Measurements from ENCODE around the gene GRP. TPM values are rescaled to one million over a fixed set of nuclear protein-coding genes. Genes with fewer than 3 reads are reported as not detected.

The GRP gene
- polyA plus RNA-seq, 1 donor: 3.4 TPM

GRCh38 chr18:59200787-59201186 is 19.2 kb upstream of the GRP start:
- Histone ChIP-seq H3K4me3 (ENCODE audit: low read length) (no peak overlapping the region), H3K4me1 (ENCODE audit: control insufficient read depth, insufficient read depth, low read length) (no peaks in the 10 kb centered on the region), H3K36me3 (ENCODE audit: control insufficient read depth, insufficient read depth, low read length) (no peaks in the 10 kb centered on the region), H3K27me3 (ENCODE audit: control insufficient read depth, insufficient read depth, low read length) (peaks cover 14% of the 10 kb centered on the region), H3K27ac (ENCODE audit: low read length) (no peak overlapping the region), H3K9me3 (ENCODE audit: control insufficient read depth, low read depth, low read length) (no peaks in the 10 kb centered on the region)
- WGBS (ENCODE audit: insufficient coverage, low lambda C conversion rate): 100% methylated on average over 1 of the region's 3 CpGs
- no peak for DNase-seq

GRCh38 chr18:59202258-59202820 is 17.6 kb upstream of the GRP start:
- H3K4me3 ChIP-seq (ENCODE audit: low read length): no peak overlapping the region
- peaks cover 14% of the 10 kb centered on the region for H3K27me3 ChIP-seq (ENCODE audit: control insufficient read depth, insufficient read depth, low read length)
- H3K27ac ChIP-seq (ENCODE audit: low read length): no peak overlapping the region
- H3K9me3 ChIP-seq (ENCODE audit: control insufficient read depth, low read depth, low read length): no peaks in the 10 kb centered on the region
- H3K4me1 ChIP-seq (ENCODE audit: control insufficient read depth, insufficient read depth, low read length): no peaks in the 10 kb centered on the region
- no peaks in the 10 kb centered on the region for H3K36me3 ChIP-seq (ENCODE audit: control insufficient read depth, insufficient read depth, low read length)
- DNase-seq: no peak

- Histone ChIP-seq H3K4me1 (ENCODE audit: control insufficient read depth, insufficient read depth, low read length) (no peaks in the 10 kb centered on the region), H3K36me3 (ENCODE audit: control insufficient read depth, insufficient read depth, low read length) (no peaks in the 10 kb centered on the region), H3K27me3 (ENCODE audit: control insufficient read depth, insufficient read depth, low read length) (peaks cover 15% of the 10 kb centered on the region), H3K27ac (ENCODE audit: low read length) (no peak overlapping the region), H3K4me3 (ENCODE audit: low read length) (no peak overlapping the region), H3K9me3 (ENCODE audit: control insufficient read depth, low read depth, low read length) (no peaks in the 10 kb centered on the region)
- no CpG with 5 or more reads among the region's 6 CpGs for WGBS (ENCODE audit: insufficient coverage, low lambda C conversion rate)
- no peak for DNase-seq
Observed at GRCh38 chr18:59207506-59207905, 12.5 kb upstream of the GRP start.

GRCh38 chr18:59208602-59209125 is 11.3 kb upstream of the GRP start:
- Histone ChIP-seq H3K9me3 (ENCODE audit: control insufficient read depth, low read depth, low read length) (no peaks in the 10 kb centered on the region), H3K4me3 (ENCODE audit: low read length) (no peak overlapping the region), H3K36me3 (ENCODE audit: control insufficient read depth, insufficient read depth, low read length) (no peaks in the 10 kb centered on the region), H3K27me3 (ENCODE audit: control insufficient read depth, insufficient read depth, low read length) (peaks cover 12% of the 10 kb centered on the region), H3K4me1 (ENCODE audit: control insufficient read depth, insufficient read depth, low read length) (no peaks in the 10 kb centered on the region), H3K27ac (ENCODE audit: low read length) (no peak overlapping the region)
- WGBS (ENCODE audit: insufficient coverage, low lambda C conversion rate): 40% methylated on average over 2 of the region's 6 CpGs
- no peak for DNase-seq

GRCh38 chr18:59210299-59210698 is 9.7 kb upstream of the GRP start:
- H3K9me3 ChIP-seq (ENCODE audit: control insufficient read depth, low read depth, low read length): no peaks in the 10 kb centered on the region
- H3K36me3 ChIP-seq (ENCODE audit: control insufficient read depth, insufficient read depth, low read length): no peaks in the 10 kb centered on the region
- WGBS (ENCODE audit: insufficient coverage, low lambda C conversion rate): no CpG with 5 or more reads among the region's 4 CpGs
- no peak overlapping the region for H3K4me3 ChIP-seq (ENCODE audit: low read length)
- H3K27ac ChIP-seq (ENCODE audit: low read length): no peak overlapping the region
- no peaks in the 10 kb centered on the region for H3K4me1 ChIP-seq (ENCODE audit: control insufficient read depth, insufficient read depth, low read length)
- H3K27me3 ChIP-seq (ENCODE audit: control insufficient read depth, insufficient read depth, low read length): peaks cover 16% of the 10 kb centered on the region
- DNase-seq: no peak

GRCh38 chr18:59211629-59212028 is 8.3 kb upstream of the GRP start:
- Histone ChIP-seq H3K4me3 (ENCODE audit: low read length) (no peak overlapping the region), H3K4me1 (ENCODE audit: control insufficient read depth, insufficient read depth, low read length) (no peaks in the 10 kb centered on the region), H3K27ac (ENCODE audit: low read length) (no peak overlapping the region), H3K9me3 (ENCODE audit: control insufficient read depth, low read depth, low read length) (no peaks in the 10 kb centered on the region), H3K27me3 (ENCODE audit: control insufficient read depth, insufficient read depth, low read length) (peaks cover 24% of the 10 kb centered on the region), H3K36me3 (ENCODE audit: control insufficient read depth, insufficient read depth, low read length) (no peaks in the 10 kb centered on the region)
- no peak for DNase-seq
- WGBS (ENCODE audit: insufficient coverage, low lambda C conversion rate): 67% methylated on average over 1 of the region's 2 CpGs

GRCh38 chr18:59218018-59218417 is 1.9 kb upstream of the GRP start:
- no peak for DNase-seq
- no CpG with 5 or more reads among the region's 6 CpGs for WGBS (ENCODE audit: insufficient coverage, low lambda C conversion rate)
- Histone ChIP-seq H3K4me3 (ENCODE audit: low read length) (no peak overlapping the region), H3K36me3 (ENCODE audit: control insufficient read depth, insufficient read depth, low read length) (no peaks in the 10 kb centered on the region), H3K9me3 (ENCODE audit: control insufficient read depth, low read depth, low read length) (no peaks in the 10 kb centered on the region), H3K4me1 (ENCODE audit: control insufficient read depth, insufficient read depth, low read length) (no peaks in the 10 kb centered on the region), H3K27me3 (ENCODE audit: control insufficient read depth, insufficient read depth, low read length) (peaks cover 73% of the 10 kb centered on the region), H3K27ac (ENCODE audit: low read length) (no peak overlapping the region)

- H3K9me3 ChIP-seq (ENCODE audit: control insufficient read depth, low read depth, low read length): no peaks in the 10 kb centered on the region
- DNase-seq: peak in 1 of 2 donors; percentile 2
- no peaks in the 10 kb centered on the region for H3K4me1 ChIP-seq (ENCODE audit: control insufficient read depth, insufficient read depth, low read length)
- H3K27me3 ChIP-seq (ENCODE audit: control insufficient read depth, insufficient read depth, low read length): peaks cover 77% of the 10 kb centered on the region
- no peaks in the 10 kb centered on the region for H3K36me3 ChIP-seq (ENCODE audit: control insufficient read depth, insufficient read depth, low read length)
- H3K4me3 ChIP-seq (ENCODE audit: low read length): no peak overlapping the region
- WGBS (ENCODE audit: insufficient coverage, low lambda C conversion rate): no CpG with 5 or more reads among the region's 46 CpGs
- no peak overlapping the region for H3K27ac ChIP-seq (ENCODE audit: low read length)
Observed at GRCh38 chr18:59220164-59220783, 316 bp downstream of the GRP start.

GRCh38 chr18:59220784-59221765 is 1.1 kb downstream of the GRP start:
- no peak for DNase-seq
- H3K9me3 ChIP-seq (ENCODE audit: control insufficient read depth, low read depth, low read length): no peaks in the 10 kb centered on the region
- H3K27me3 ChIP-seq (ENCODE audit: control insufficient read depth, insufficient read depth, low read length): peaks cover 76% of the 10 kb centered on the region
- H3K4me3 ChIP-seq (ENCODE audit: low read length): no peak overlapping the region
- no peaks in the 10 kb centered on the region for H3K4me1 ChIP-seq (ENCODE audit: control insufficient read depth, insufficient read depth, low read length)
- H3K36me3 ChIP-seq (ENCODE audit: control insufficient read depth, insufficient read depth, low read length): no peaks in the 10 kb centered on the region
- no peak overlapping the region for H3K27ac ChIP-seq (ENCODE audit: low read length)
- WGBS (ENCODE audit: insufficient coverage, low lambda C conversion rate): 0% methylated on average over 2 of the region's 47 CpGs

GRCh38 chr18:59222341-59222740 is 2.4 kb downstream of the GRP start:
- Histone ChIP-seq H3K4me3 (ENCODE audit: low read length) (no peak overlapping the region), H3K4me1 (ENCODE audit: control insufficient read depth, insufficient read depth, low read length) (no peaks in the 10 kb centered on the region), H3K36me3 (ENCODE audit: control insufficient read depth, insufficient read depth, low read length) (no peaks in the 10 kb centered on the region), H3K27me3 (ENCODE audit: control insufficient read depth, insufficient read depth, low read length) (peaks cover 70% of the 10 kb centered on the region), H3K9me3 (ENCODE audit: control insufficient read depth, low read depth, low read length) (no peaks in the 10 kb centered on the region), H3K27ac (ENCODE audit: low read length) (no peak overlapping the region)
- WGBS (ENCODE audit: insufficient coverage, low lambda C conversion rate): 100% methylated on average over 1 of the region's 2 CpGs
- no peak for DNase-seq

Measured in large intestine (tissue), 3 donors.